C4-2B (cell line): ENCODE measurements around the gene CNTN5.

Experiments
- H3K27ac ChIP-seq: fragments of 450-650 bp; 2 replicates; pipeline ENCODE4 v1.5.1; 2017
- CTCF ChIP-seq: fragments of 450-650 bp; conservative IDR thresholded peaks from 2 replicates; pipeline ENCODE4 v1.5.1; 2017; ENCODE audit warnings: mild to moderate bottlenecking
- ZFX ChIP-seq: fragments of 450-650 bp; IDR thresholded peaks from 2 replicates; pipeline ENCODE4 v1.6.1; 2017

The CNTN5 gene

GRCh38 chr11:100294748-100295147 is 1274.0 kb downstream of the CNTN5 start:
- no peak overlapping the region for H3K27ac ChIP-seq
- TF ChIP-seq CTCF (no peak), ZFX (no peak)

- TF ChIP-seq CTCF: no peak
- no peak for TF ChIP-seq ZFX
These were observed 1275.4 kb downstream of the CNTN5 start for GRCh38 chr11:100296051-100296679.

GRCh38 chr11:100297516-100297915 is 1276.8 kb downstream of the CNTN5 start:
- no peak overlapping the region for H3K27ac ChIP-seq
- TF ChIP-seq CTCF (no peak), ZFX (no peak)

More at GRCh38 chr11:100296051-100296679, 1275.4 kb downstream of the CNTN5 start:
- H3K27ac ChIP-seq: no peak overlapping the region

GRCh38 chr11:100302824-100303223 is 1282.1 kb downstream of the CNTN5 start:
- no peak overlapping the region for H3K27ac ChIP-seq
- TF ChIP-seq ZFX (no peak), CTCF (no peak)

- TF ChIP-seq ZFX: no peak
- TF ChIP-seq CTCF: no peak
These were observed 1283.1 kb downstream of the CNTN5 start for GRCh38 chr11:100303897-100304296.

GRCh38 chr11:100308202-100308601 is 1287.5 kb downstream of the CNTN5 start:
- no peak for TF ChIP-seq CTCF
- TF ChIP-seq ZFX: no peak
- H3K27ac ChIP-seq: no peak overlapping the region

More at GRCh38 chr11:100303897-100304296, 1283.1 kb downstream of the CNTN5 start:
- no peak overlapping the region for H3K27ac ChIP-seq

- TF ChIP-seq ZFX (no peak), CTCF (no peak)
- H3K27ac ChIP-seq: no peak overlapping the region
These were observed 1295.2 kb downstream of the CNTN5 start for GRCh38 chr11:100315946-100316345.
